Heart left ventricle (tissue), 16 donors: Measurements from ENCODE around the gene FBXL4. TPM values are rescaled to one million over a fixed set of nuclear protein-coding genes. Genes with fewer than 3 reads are reported as not detected.

ENCODE experiments used
- ATAC-seq, 4 donors: fragments of 200-7000 bp; cut with Tn5 transposase; one replicate each; pipeline ENCODE4 v1.9.1; 2020 to 2022; ENCODE audit warnings: moderate library complexity in 4 of 4, mild to moderate bottlenecking in 3 of 4, moderate number of reproducible peaks in 1 of 4
- DNase-seq, 5 donors: peaks; one replicate each; pipeline ENCODE4 v3.0.0-alpha.2; 2020
- H3K27ac ChIP-seq, 12 donors: fragments of 200-600 bp; sonication (generic) in 4 of 12; one replicate each; pipeline versions ENCODE4 v1.5.0 to v1.8.0; 2016 to 2022; ENCODE audit warnings: mild to moderate bottlenecking in 2 of 12
- H3K27me3 ChIP-seq, 9 donors: fragments of 200-600 bp; sonication (generic) in 2 of 9; one replicate each; pipeline versions ENCODE4 v1.5.1 to v1.8.0; 2016 to 2022; ENCODE audit warnings: mild to moderate bottlenecking in 3 of 9
- H3K36me3 ChIP-seq, 9 donors: fragments of 200-600 bp; sonication (generic) in 2 of 9; one replicate each; pipeline versions ENCODE4 v1.5.0 to v1.8.0; 2018 to 2022; ENCODE audit warnings: mild to moderate bottlenecking in 2 of 9
- H3K4me1 ChIP-seq, 12 donors: fragments of 200-600 bp; sonication (generic) in 4 of 12; one replicate each; pipeline versions ENCODE4 v1.5.0 to v1.8.0; 2016 to 2022; ENCODE audit warnings: mild to moderate bottlenecking in 3 of 12
- H3K4me3 ChIP-seq, 12 donors: fragments of 200-600 bp; sonication (generic) in 4 of 12; one replicate each; pipeline versions ENCODE4 v1.5.0 to v1.8.0; 2017 to 2022; ENCODE audit warnings: mild to moderate bottlenecking in 9 of 12, moderate library complexity in 4 of 12
- H3K9me3 ChIP-seq, 12 donors: fragments of 200-600 bp; sonication (generic) in 4 of 12; one replicate each; pipeline versions ENCODE4 v1.5.0 to v1.8.0; 2016 to 2022; ENCODE audit warnings: mild to moderate bottlenecking in 1 of 12
- CTCF ChIP-seq, 12 donors: fragments of 200-600 bp; sonication (generic) in 4 of 12; IDR thresholded peaks; one replicate each; pipeline versions ENCODE4 v1.5.0 to v1.8.0; 2018 to 2022; ENCODE audit warnings: antibody characterized with exemption in 12 of 12, mild to moderate bottlenecking in 5 of 12
- POLR2A ChIP-seq, 2 donors: fragments of 450-650 bp; IDR thresholded peaks; one replicate each; pipeline ENCODE4 v1.6.1; 2017; ENCODE audit warnings: antibody characterized with exemption in 2 of 2, mild to moderate bottlenecking in 2 of 2, moderate library complexity in 2 of 2
- WGBS, 4 donors: extraction: QIAGEN DNeasy Blood & Tissue Kit in 2 of 4; methylation state at CpG; one replicate each; pipeline versions ENCODE4 v1.1.5 to v1.1.7; 2013 to 2018; 5-methylcytosine and 5-hydroxymethylcytosine counted together
- intact Hi-C, 10 donors: fragments of 100-400 bp; cut with DNase I; formaldehyde crosslinking; loops; one replicate each; pipeline versions ENCODE4 v1.11.1 to v1.14.2; 2022
- polyA plus RNA-seq, 2 donors: library from polyadenylated mRNA; stranded (reverse); fragments of 200-250 nt; gene quantifications; one replicate each; pipeline ENCODE4 v1.2.3, GENCODE V29; 2013
- total RNA-seq, 9 donors: library from RNA; depleted of rRNA in 2 of 9; stranded (reverse); fragments of >200 nt in 2 of 9; fragmentation: NEBNext Ultra II Directional in 3 of 9; extraction: Animal tissue kit (Norgen Biotek cat#: 25700) in 3 of 9; gene quantifications; one replicate each; pipeline versions ENCODE4 v1.1.0 to v1.2.4, GENCODE V29; 2016 to 2023
- donor health status: ischemic (EF 13 %, LVEDD 7.1; RV severe dilation, severe dysfunction).
- donor health status: healthy with polysubstance abuse.
- donor health status: DM: no; HTN: yes; CAD: no.
- donor health status: DM: no; HTN: no; CAD: no.
- donor health status: ischemic (EF 25% LVEDD 6.9; RV normal size, moderate dysfunction).
- donor health status: ischemic (EF 25% LVEDD 5.7; RV mildly dilated, moderate dysfunction).
- donor health status: healthy.
- donor health status: DM: yes; HTN: yes; CAD: no.
- donor health status: ischemic (EF 35%, LVEDD 5.7; RV mildly dilated, moderate dysfunction).
- donor health status: nonischemic (EF 11% LVEDD 7.7; RV severe dilation, severe dysfunction).
- donor health status: DM: yes; HTN: yes; CAD: no.
- donor health status: PGD.
- donor health status: ischemic (EF 29% LVEDD 5.4; RV normal size, mild dysfunction).
- donor health status: nonischemic (EF 23%, LVEDD 6.1; RV moderate dilation, normal function).

The FBXL4 gene
- total and polyA plus RNA-seq, 11 donors: 2.9 to 22.0 (median 15.9) TPM

- Histone ChIP-seq H3K36me3 (no peaks in the 10 kb centered on the region), H3K27me3 (peaks cover 50 to 98% (median 68%) of the 10 kb centered on the region in 9 donors), H3K4me1 (peaks cover 0 to 30% (median 7%) of the 10 kb centered on the region in 12 donors), H3K27ac (no peak overlapping the region), H3K4me3 (peak overlapping the region in 2 of 12 donors; percentile 7 to 28), H3K9me3 (no peaks in the 10 kb centered on the region)
- TF ChIP-seq CTCF (IDR thresholded peaks at IDR 0.05) (no peak), POLR2A (IDR thresholded peaks at IDR 0.05) (no peak)
- WGBS, 4 donors: 13 to 14% (median 13%) methylated on average over 12 of the region's 12 CpGs
- intact Hi-C loops: no loop called here
- ATAC-seq: no peak
- DNase-seq: no peak
Measured at GRCh38 chr6:98823428-98824161, 124.2 kb downstream of the FBXL4 start.

DNA sequence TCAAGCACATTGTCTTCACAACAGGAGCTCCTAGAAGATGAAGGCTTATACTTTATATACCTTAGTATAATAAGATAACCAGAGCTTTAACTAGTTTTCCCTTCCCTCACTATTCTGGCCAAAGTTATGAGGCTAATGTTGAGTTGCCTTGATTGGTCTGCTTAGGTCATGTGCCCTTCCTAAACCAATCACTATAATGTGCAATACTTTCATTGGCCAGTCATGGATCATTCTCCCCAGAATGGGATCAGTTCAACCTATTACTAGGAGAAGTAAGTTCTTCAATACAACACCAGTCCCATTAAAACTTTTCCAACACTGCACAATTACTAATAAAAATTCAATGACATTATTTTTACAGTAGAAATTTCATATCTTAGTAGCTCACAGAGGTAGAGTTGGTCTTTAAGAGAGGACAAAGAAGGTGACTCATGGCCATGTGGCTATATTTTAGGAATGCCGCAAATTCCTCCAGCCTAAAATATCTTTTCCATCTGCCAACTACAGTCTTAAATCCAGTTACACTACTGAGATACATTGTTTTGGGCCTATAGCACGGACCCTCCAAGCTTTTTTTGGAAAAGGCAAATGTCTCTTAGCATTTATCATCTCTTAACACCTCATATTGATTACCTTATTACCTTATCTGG, 125.9 kb downstream of the FBXL4 start:
- TF ChIP-seq CTCF (IDR thresholded peaks at IDR 0.05) (no peak), POLR2A (IDR thresholded peaks at IDR 0.05) (no peak)
- H3K27me3 ChIP-seq: peaks cover 33 to 98% (median 51%) of the 10 kb centered on the region in 9 donors
- H3K27ac ChIP-seq: no peak overlapping the region
- DNase-seq: no peak
- intact Hi-C loops: no loop called here
- ATAC-seq: no peak
- no peak overlapping the region for H3K4me3 ChIP-seq
- peaks cover 0 to 15% (median 0%) of the 10 kb centered on the region in 12 donors for H3K4me1 ChIP-seq
- H3K9me3 ChIP-seq: peaks cover 0 to 13% (median 4%) of the 10 kb centered on the region in 12 donors
- no peaks in the 10 kb centered on the region for H3K36me3 ChIP-seq
- 82 to 97% (median 87%) methylated on average over 2 of the region's 2 CpGs for WGBS, 4 donors

Other genes with a start within 250 kb of the FBXL4 start
- gene POU3F2, start 113.4 kb downstream of the FBXL4 start, total RNA-seq: not detected
- gene POU3F2, start 113.4 kb downstream of the FBXL4 start, polyA plus RNA-seq: under 1 TPM in 1 of 2 donors, not detected in 1; 0.01 TPM